Esophagus squamous epithelium (tissue), 4 donors: ENCODE data around the gene GPD1.
"Not testable (repeated sequence)": the region's sequence is repeated elsewhere in the genome, so short reads cannot be mapped to it uniquely, and the experiment has no call there.

ENCODE experiments used
- POLR2A ChIP-seq, 4 donors: fragments of 450-650 bp; IDR thresholded peaks; one replicate each; pipeline ENCODE4 v1.6.1; 2017; ENCODE audit warnings: antibody characterized with exemption in 4 of 4, mild to moderate bottlenecking in 4 of 4, moderate library complexity in 3 of 4
- TF ChIP-seq, protein P1 (sequence below), 6 experiments: fragments of 450-650 bp in 4 of 6; fragments of 200-600 bp in 2 of 6; sonication (generic) in 2 of 6; IDR thresholded peaks; one replicate each; pipeline ENCODE4 v1.5.1; 2016 to 2019; ENCODE audit warnings: antibody characterized with exemption in 6 of 6, mild to moderate bottlenecking in 4 of 6, moderate library complexity in 4 of 6

DNA sequence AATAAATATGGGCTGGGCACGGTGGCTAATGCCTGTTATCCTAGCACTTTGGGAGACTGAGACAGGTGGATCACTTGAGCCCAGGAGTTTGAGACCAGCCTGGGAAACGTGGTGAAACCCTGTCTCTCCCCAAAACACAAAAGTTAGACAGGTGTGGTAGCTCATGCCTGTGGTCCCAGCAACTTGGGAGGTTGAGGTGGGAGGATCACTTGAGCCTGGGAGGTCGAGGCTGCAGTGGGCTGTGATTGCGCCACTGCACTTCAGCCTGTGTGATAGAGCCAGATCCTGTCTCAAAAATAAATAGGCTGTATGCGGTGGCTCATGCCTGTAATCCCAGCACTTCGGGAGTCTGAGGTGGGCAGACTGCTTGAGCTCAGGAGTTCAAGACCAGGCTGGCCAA lies 44.2 kb downstream of the GPD1 start:
- TF ChIP-seq, protein P1, sequence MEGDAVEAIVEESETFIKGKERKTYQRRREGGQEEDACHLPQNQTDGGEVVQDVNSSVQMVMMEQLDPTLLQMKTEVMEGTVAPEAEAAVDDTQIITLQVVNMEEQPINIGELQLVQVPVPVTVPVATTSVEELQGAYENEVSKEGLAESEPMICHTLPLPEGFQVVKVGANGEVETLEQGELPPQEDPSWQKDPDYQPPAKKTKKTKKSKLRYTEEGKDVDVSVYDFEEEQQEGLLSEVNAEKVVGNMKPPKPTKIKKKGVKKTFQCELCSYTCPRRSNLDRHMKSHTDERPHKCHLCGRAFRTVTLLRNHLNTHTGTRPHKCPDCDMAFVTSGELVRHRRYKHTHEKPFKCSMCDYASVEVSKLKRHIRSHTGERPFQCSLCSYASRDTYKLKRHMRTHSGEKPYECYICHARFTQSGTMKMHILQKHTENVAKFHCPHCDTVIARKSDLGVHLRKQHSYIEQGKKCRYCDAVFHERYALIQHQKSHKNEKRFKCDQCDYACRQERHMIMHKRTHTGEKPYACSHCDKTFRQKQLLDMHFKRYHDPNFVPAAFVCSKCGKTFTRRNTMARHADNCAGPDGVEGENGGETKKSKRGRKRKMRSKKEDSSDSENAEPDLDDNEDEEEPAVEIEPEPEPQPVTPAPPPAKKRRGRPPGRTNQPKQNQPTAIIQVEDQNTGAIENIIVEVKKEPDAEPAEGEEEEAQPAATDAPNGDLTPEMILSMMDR (IDR thresholded peaks at IDR 0.05), result not testable (repeated sequence)
- not testable (repeated sequence) for TF ChIP-seq POLR2A (IDR thresholded peaks at IDR 0.05)
